ENCODE data around the gene LMOD1.
A peak's percentile ranks its signal among the peaks of the same experiment; 100 is the strongest.

Gene LMOD1

DNA sequence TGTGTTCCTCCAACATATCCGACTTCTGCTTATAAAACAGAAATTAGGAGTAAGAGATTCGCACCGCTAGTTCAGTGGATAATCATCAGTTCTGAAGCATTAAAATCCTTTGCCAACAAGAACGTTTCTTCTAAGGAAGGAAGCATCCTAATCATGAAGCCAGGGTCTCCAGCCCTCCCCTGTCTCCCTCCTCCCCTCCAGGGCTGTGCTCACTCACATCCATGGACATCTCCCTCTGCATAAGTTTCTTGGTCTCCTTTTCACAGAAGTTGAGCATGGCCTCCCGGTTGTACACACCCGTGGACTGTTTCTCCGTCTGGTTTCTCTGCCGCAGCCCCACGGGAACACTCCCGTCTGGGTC lies 505 bp downstream of the LMOD1 start:
- peak overlapping the region; percentile 43 to 67 for H3K4me3 ChIP-seq (ENCODE audit: low read length in 2 of 2)
- no peak overlapping the region for H4K91ac ChIP-seq (ENCODE audit: low read depth, low read length, poor library complexity)
- no CpG with 5 or more reads among the region's 10 CpGs for WGBS, 2 donors (ENCODE audit: extremely low coverage in 2 of 2, insufficient read length in 2 of 2, insufficient replicate concordance in 1 of 2)
- peak overlapping the region; percentile 18 for H2BK15ac ChIP-seq (ENCODE audit: low read length)
- DNase-seq (ENCODE audit: low spot score): no peak
- peaks cover 0 to 64% (median 12%) of the 10 kb centered on the region in 3 experiments for H3K27me3 ChIP-seq (ENCODE audit: control insufficient read depth in 3 of 3, insufficient read depth in 3 of 3, low read depth in 1 of 3, low read length in 3 of 3)
- peak overlapping the region; percentile 75 for H3K4me2 ChIP-seq (ENCODE audit: insufficient read depth, low read length, poor library complexity, severe bottlenecking)
- no peak overlapping the region for H3K27ac ChIP-seq (replicated peaks; ENCODE audit: low read length)
- H4K8ac ChIP-seq (ENCODE audit: low read depth, low read length): no peak overlapping the region
- peaks cover 18 to 21% of the 10 kb centered on the region in 2 donors for H3K4me1 ChIP-seq (ENCODE audit: control insufficient read depth in 2 of 2, insufficient read depth in 1 of 2, low read depth in 1 of 2, low read length in 2 of 2)
- no peak overlapping the region for H2BK12ac ChIP-seq (ENCODE audit: low read length)
- no peaks in the 10 kb centered on the region for H3K79me1 ChIP-seq (ENCODE audit: low read depth, low read length)
- H3K9me3 ChIP-seq (replicated peaks in 1 of 2; ENCODE audit: control insufficient read depth in 2 of 2, insufficient read depth in 1 of 2, low read depth in 1 of 2, low read length in 2 of 2): no peaks in the 10 kb centered on the region
- peak overlapping the region; percentile 84 for H3K18ac ChIP-seq (ENCODE audit: low read length)
- H3K14ac ChIP-seq (ENCODE audit: low read length): no peak overlapping the region
- H2AK5ac ChIP-seq (ENCODE audit: low read depth, low read length): no peak overlapping the region
- no peaks in the 10 kb centered on the region for H3K36me3 ChIP-seq (replicated peaks in 1 of 2; ENCODE audit: control insufficient read depth in 2 of 2, insufficient read depth in 2 of 2, low read length in 2 of 2)
- no peak overlapping the region for H2BK5ac ChIP-seq (ENCODE audit: low read length)
- H3K4ac ChIP-seq (ENCODE audit: low read length): no peak overlapping the region
- no peak overlapping the region for H3K9ac ChIP-seq (ENCODE audit: low read depth, low read length, poor library complexity)
- no peak overlapping the region for H3K23ac ChIP-seq (ENCODE audit: low read depth, low read length, poor library complexity)
- peak overlapping the region; percentile 87 for H2AFZ ChIP-seq (ENCODE audit: low read length)
- H2BK120ac ChIP-seq (ENCODE audit: low read depth, low read length): no peak overlapping the region

DNA sequence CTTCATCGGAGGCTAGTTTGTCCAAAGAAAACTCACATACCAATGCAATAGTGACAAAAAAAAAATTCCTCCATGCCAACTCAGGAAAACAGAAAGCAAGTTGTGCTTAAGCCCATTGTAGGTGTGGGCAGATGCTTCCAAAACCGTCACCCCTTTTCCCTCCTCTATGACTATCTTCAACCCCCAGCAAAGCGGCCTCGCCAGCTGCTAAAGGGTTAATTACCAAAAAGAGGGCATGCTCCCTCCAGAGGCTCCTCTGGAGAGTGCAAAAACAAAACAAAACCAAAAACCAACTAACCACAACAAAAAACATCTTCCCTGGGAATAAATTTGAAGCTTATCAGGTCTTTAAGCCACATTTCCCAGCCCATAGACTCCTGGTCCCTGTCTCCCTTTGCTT lies 1.2 kb downstream of the LMOD1 start:
- no peak for DNase-seq (ENCODE audit: low spot score)
- peaks cover 18 to 21% of the 10 kb centered on the region in 2 donors for H3K4me1 ChIP-seq (ENCODE audit: control insufficient read depth in 2 of 2, insufficient read depth in 1 of 2, low read depth in 1 of 2, low read length in 2 of 2)
- H3K4me3 ChIP-seq (ENCODE audit: low read length in 2 of 2): no peak overlapping the region

DNA sequence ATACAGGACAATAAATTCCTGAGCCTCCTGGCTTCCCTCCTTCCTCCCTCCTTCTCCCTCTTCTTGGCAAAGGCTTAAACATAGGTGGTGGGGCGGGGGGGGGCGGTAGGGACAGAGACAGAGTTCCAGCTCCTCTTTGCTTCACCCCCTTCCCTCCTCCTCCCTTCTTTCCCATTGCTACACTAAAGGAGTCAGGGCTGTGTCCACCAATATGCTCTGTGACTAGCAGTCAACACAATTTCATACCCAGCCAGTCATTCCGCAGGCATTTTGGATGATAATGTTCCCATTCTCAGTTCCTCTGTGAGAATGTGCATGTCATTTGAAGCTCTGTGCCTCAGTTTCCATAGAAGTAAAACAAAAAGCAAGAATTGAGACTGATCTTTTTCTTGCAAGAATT lies 1.7 kb downstream of the LMOD1 start:
- Histone ChIP-seq H3K18ac (ENCODE audit: low read length) (no peak overlapping the region), H3K27ac (replicated peaks; ENCODE audit: low read length) (no peak overlapping the region), H3K27me3 (ENCODE audit: control insufficient read depth in 3 of 3, insufficient read depth in 3 of 3, low read depth in 1 of 3, low read length in 3 of 3) (peaks cover 0 to 55% (median 12%) of the 10 kb centered on the region in 3 experiments), H2AFZ (ENCODE audit: low read length) (no peak overlapping the region), H2BK120ac (ENCODE audit: low read depth, low read length) (no peak overlapping the region), H3K23ac (ENCODE audit: low read depth, low read length, poor library complexity) (no peak overlapping the region), H4K91ac (ENCODE audit: low read depth, low read length, poor library complexity) (no peak overlapping the region), H3K4ac (ENCODE audit: low read length) (no peak overlapping the region), H3K9ac (ENCODE audit: low read depth, low read length, poor library complexity) (no peak overlapping the region), H3K14ac (ENCODE audit: low read length) (no peak overlapping the region), H3K4me3 (ENCODE audit: low read length in 2 of 2) (no peak overlapping the region), H3K9me3 (replicated peaks in 1 of 2; ENCODE audit: control insufficient read depth in 2 of 2, insufficient read depth in 1 of 2, low read depth in 1 of 2, low read length in 2 of 2) (no peaks in the 10 kb centered on the region), H2BK15ac (ENCODE audit: low read length) (no peak overlapping the region), H2BK5ac (ENCODE audit: low read length) (no peak overlapping the region), H3K4me1 (ENCODE audit: control insufficient read depth in 2 of 2, insufficient read depth in 1 of 2, low read depth in 1 of 2, low read length in 2 of 2) (peaks cover 18 to 21% of the 10 kb centered on the region in 2 donors), H2BK12ac (ENCODE audit: low read length) (no peak overlapping the region), H3K79me1 (ENCODE audit: low read depth, low read length) (no peaks in the 10 kb centered on the region), H3K36me3 (replicated peaks in 1 of 2; ENCODE audit: control insufficient read depth in 2 of 2, insufficient read depth in 2 of 2, low read length in 2 of 2) (no peaks in the 10 kb centered on the region), H3K4me2 (ENCODE audit: insufficient read depth, low read length, poor library complexity, severe bottlenecking) (no peak overlapping the region), H2AK5ac (ENCODE audit: low read depth, low read length) (no peak overlapping the region), H4K8ac (ENCODE audit: low read depth, low read length) (no peak overlapping the region)
- DNase-seq (ENCODE audit: low spot score): no peak
- no CpG with 5 or more reads among the region's 3 CpGs for WGBS, 2 donors (ENCODE audit: extremely low coverage in 2 of 2, insufficient read length in 2 of 2, insufficient replicate concordance in 1 of 2)

More for the DNA sequence above, 1.2 kb downstream of the LMOD1 start:
- H3K27me3 ChIP-seq (ENCODE audit: control insufficient read depth in 3 of 3, insufficient read depth in 3 of 3, low read depth in 1 of 3, low read length in 3 of 3): peaks cover 0 to 59% (median 12%) of the 10 kb centered on the region in 3 experiments
- WGBS, 2 donors (ENCODE audit: extremely low coverage in 2 of 2, insufficient read length in 2 of 2, insufficient replicate concordance in 1 of 2): no CpG with 5 or more reads among the region's 4 CpGs
- no peak overlapping the region for H3K4ac ChIP-seq (ENCODE audit: low read length)
- H3K23ac ChIP-seq (ENCODE audit: low read depth, low read length, poor library complexity): no peak overlapping the region
- H3K18ac ChIP-seq (ENCODE audit: low read length): no peak overlapping the region
- H3K36me3 ChIP-seq (replicated peaks in 1 of 2; ENCODE audit: control insufficient read depth in 2 of 2, insufficient read depth in 2 of 2, low read length in 2 of 2): no peaks in the 10 kb centered on the region
- no peak overlapping the region for H3K4me2 ChIP-seq (ENCODE audit: insufficient read depth, low read length, poor library complexity, severe bottlenecking)
- H4K91ac ChIP-seq (ENCODE audit: low read depth, low read length, poor library complexity): no peak overlapping the region
- H3K79me1 ChIP-seq (ENCODE audit: low read depth, low read length): no peaks in the 10 kb centered on the region
- H4K8ac ChIP-seq (ENCODE audit: low read depth, low read length): no peak overlapping the region
- H3K9me3 ChIP-seq (replicated peaks in 1 of 2; ENCODE audit: control insufficient read depth in 2 of 2, insufficient read depth in 1 of 2, low read depth in 1 of 2, low read length in 2 of 2): no peaks in the 10 kb centered on the region
- no peak overlapping the region for H2BK5ac ChIP-seq (ENCODE audit: low read length)
- no peak overlapping the region for H3K14ac ChIP-seq (ENCODE audit: low read length)
- H3K27ac ChIP-seq (replicated peaks; ENCODE audit: low read length): no peak overlapping the region
- H2AFZ ChIP-seq (ENCODE audit: low read length): no peak overlapping the region
- no peak overlapping the region for H2BK120ac ChIP-seq (ENCODE audit: low read depth, low read length)
- H3K9ac ChIP-seq (ENCODE audit: low read depth, low read length, poor library complexity): no peak overlapping the region
- H2BK12ac ChIP-seq (ENCODE audit: low read length): no peak overlapping the region
- no peak overlapping the region for H2BK15ac ChIP-seq (ENCODE audit: low read length)
- H2AK5ac ChIP-seq (ENCODE audit: low read depth, low read length): no peak overlapping the region

DNA sequence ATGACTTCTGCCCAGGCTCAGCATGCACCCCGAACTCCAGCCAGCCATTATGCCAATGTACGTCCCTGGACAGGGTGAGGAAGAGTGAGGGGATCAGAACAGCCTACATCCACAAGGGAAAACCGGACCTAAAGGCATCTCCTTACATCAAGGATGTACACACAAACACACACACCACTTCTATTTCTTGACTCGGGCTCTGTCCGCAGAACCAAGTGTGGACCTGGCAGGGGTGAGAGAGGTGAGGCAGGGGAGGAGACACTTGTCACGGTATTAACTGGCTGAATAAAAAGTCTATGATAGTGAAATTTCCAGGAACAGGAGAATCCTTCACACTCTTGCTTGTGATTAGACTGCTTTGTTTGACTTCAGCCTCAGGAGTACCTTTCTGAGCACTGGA lies 2.3 kb downstream of the LMOD1 start:
- Histone ChIP-seq H3K18ac (ENCODE audit: low read length) (no peak overlapping the region), H3K23ac (ENCODE audit: low read depth, low read length, poor library complexity) (no peak overlapping the region), H3K9me3 (replicated peaks in 1 of 2; ENCODE audit: control insufficient read depth in 2 of 2, insufficient read depth in 1 of 2, low read depth in 1 of 2, low read length in 2 of 2) (no peaks in the 10 kb centered on the region), H2BK5ac (ENCODE audit: low read length) (no peak overlapping the region), H2AK5ac (ENCODE audit: low read depth, low read length) (no peak overlapping the region), H2BK12ac (ENCODE audit: low read length) (no peak overlapping the region), H3K27ac (replicated peaks; ENCODE audit: low read length) (no peak overlapping the region), H2AFZ (ENCODE audit: low read length) (no peak overlapping the region), H3K4ac (ENCODE audit: low read length) (no peak overlapping the region), H3K79me1 (ENCODE audit: low read depth, low read length) (no peaks in the 10 kb centered on the region), H3K4me2 (ENCODE audit: insufficient read depth, low read length, poor library complexity, severe bottlenecking) (no peak overlapping the region), H3K4me1 (ENCODE audit: control insufficient read depth in 2 of 2, insufficient read depth in 1 of 2, low read depth in 1 of 2, low read length in 2 of 2) (peaks cover 18 to 21% of the 10 kb centered on the region in 2 donors), H3K27me3 (ENCODE audit: control insufficient read depth in 3 of 3, insufficient read depth in 3 of 3, low read depth in 1 of 3, low read length in 3 of 3) (peaks cover 0 to 54% (median 12%) of the 10 kb centered on the region in 3 experiments), H2BK15ac (ENCODE audit: low read length) (no peak overlapping the region), H4K91ac (ENCODE audit: low read depth, low read length, poor library complexity) (no peak overlapping the region), H3K4me3 (ENCODE audit: low read length in 2 of 2) (no peak overlapping the region), H3K14ac (ENCODE audit: low read length) (no peak overlapping the region), H2BK120ac (ENCODE audit: low read depth, low read length) (no peak overlapping the region), H4K8ac (ENCODE audit: low read depth, low read length) (no peak overlapping the region), H3K36me3 (replicated peaks in 1 of 2; ENCODE audit: control insufficient read depth in 2 of 2, insufficient read depth in 2 of 2, low read length in 2 of 2) (no peaks in the 10 kb centered on the region), H3K9ac (ENCODE audit: low read depth, low read length, poor library complexity) (no peak overlapping the region)
- DNase-seq (ENCODE audit: low spot score): no peak
- no CpG with 5 or more reads among the region's 6 CpGs for WGBS, 2 donors (ENCODE audit: extremely low coverage in 2 of 2, insufficient read length in 2 of 2, insufficient replicate concordance in 1 of 2)
